K562 (cell line): ENCODE results near the gene GINS2. TPM values are rescaled to one million over a fixed set of nuclear protein-coding genes. Genes with fewer than 3 reads are reported as not detected.

Experiments
- ATAC-seq: fragments of 200-7000 bp; cut with Tn5 transposase; 3 replicates; pipeline ENCODE4 v1.9.1; 2020; ENCODE audit warnings: moderate library complexity
- BruUV-seq: library from RNA; stranded (reverse); fragments of 400-500 nt; replicated peaks from 2 replicates; lab custom pipeline; 2021; lab: Mats Ljungman, UMichigan
- CTCF ChIA-PET: fragments of 300-600 bp; formaldehyde crosslinking; extraction: SDS; loops from one replicate; lab custom pipeline; 2021; ENCODE audit warnings: low intra/inter-chr PET ratio; lab: Yijun Ruan, JAX
- POLR2A ChIA-PET: fragments of 300-600, 350-650 bp; sonication (Branson Sonifier 250); formaldehyde crosslinking; extraction: SDS; loops from one replicate; lab custom pipeline; 2021; ENCODE audit warnings: antibody characterized with exemption, inconsistent platforms; lab: Yijun Ruan, JAX
- DNase-seq, 4 experiments: peaks; one replicate each; pipeline versions ENCODE4 v3.0.0 to v3.0.0-alpha.2; 2011 to 2018; ENCODE audit warnings: low spot score in 3 of 4, mixed read lengths in 3 of 4; ENCODE audit errors: extremely low read depth in 1 of 4
- FAIRE-seq: peaks from 2 replicates; lab custom pipeline; 2011; peaks lifted over from hg19 to GRCh38; lab: Jason Lieb, UNC
- H2AFZ ChIP-seq: 2 replicates; pipeline ENCODE4 v1.6.0; 2011; ENCODE audit warnings: low read depth, low read length, control low read depth, inconsistent platforms
- H3K27ac ChIP-seq: fragments of 200-600 bp; 3 replicates; pipeline ENCODE4 v1.8.0; 2011; ENCODE audit warnings: low read depth, mild to moderate bottlenecking, control low read depth, inconsistent platforms, low read length, moderate library complexity, mixed read lengths; ENCODE audit errors: extremely low read depth
- H3K27me3 ChIP-seq, 2 experiments: fragments of 300-600 bp in 1 of 2; 2 replicates in 1 of 2; 3 replicates in 1 of 2; pipeline versions ENCODE4 v1.6.0 to v1.8.0; 2011; ENCODE audit warnings: inconsistent platforms in 2 of 2, low read length in 2 of 2, mild to moderate bottlenecking in 1 of 2, mixed read lengths in 1 of 2, moderate library complexity in 1 of 2; ENCODE audit not compliant: control insufficient read depth in 2 of 2, insufficient read depth in 2 of 2
- H3K36me3 ChIP-seq: fragments of 300-600 bp; 3 replicates; pipeline ENCODE4 v1.8.0; 2011; ENCODE audit warnings: mild to moderate bottlenecking, low read length, inconsistent platforms; ENCODE audit not compliant: control insufficient read depth, insufficient read depth
- H3K4me1 ChIP-seq, 2 experiments: fragments of 200-600 bp in 1 of 2; replicated peaks in 1 of 2; 2 replicates in 1 of 2; 3 replicates in 1 of 2; pipeline versions ENCODE4 v1.5.1 to v1.8.0; 2011; ENCODE audit warnings: inconsistent platforms in 2 of 2, low read length in 2 of 2, mild to moderate bottlenecking in 1 of 2, mixed read lengths in 1 of 2, moderate library complexity in 1 of 2; ENCODE audit not compliant: control insufficient read depth in 2 of 2, insufficient read depth in 2 of 2
- H3K4me2 ChIP-seq: 2 replicates; pipeline ENCODE4 v1.6.1; 2011; ENCODE audit warnings: low read length, control low read depth, inconsistent platforms, mixed read lengths; ENCODE audit not compliant: insufficient read depth
- H3K4me3 ChIP-seq: fragments of 200-600 bp; sonication (generic), shearing (Covaris generic); 2 replicates; pipeline ENCODE4 v1.5.1; 2016; ENCODE audit warnings: control low read depth, inconsistent platforms
- H3K79me2 ChIP-seq: fragments of 200-600 bp; 3 replicates; pipeline ENCODE4 v1.8.0; 2011; ENCODE audit warnings: low read length, inconsistent platforms; ENCODE audit not compliant: control insufficient read depth, insufficient read depth
- H3K9ac ChIP-seq, 2 experiments: 2 replicates each; pipeline versions ENCODE4 v1.6.0 to v1.6.1; 2011; ENCODE audit warnings: low read depth in 2 of 2, low read length in 2 of 2, control low read depth in 1 of 2, inconsistent platforms in 1 of 2, mild to moderate bottlenecking in 1 of 2, mixed read lengths in 1 of 2; ENCODE audit not compliant: insufficient read depth in 1 of 2
- H3K9me1 ChIP-seq: one replicate; pipeline ENCODE4 v1.6.0; 2011; ENCODE audit warnings: inconsistent platforms, mild to moderate bottlenecking, low read length, moderate library complexity; ENCODE audit not compliant: control insufficient read depth, insufficient read depth
- H3K9me3 ChIP-seq: replicated peaks from 2 replicates; pipeline ENCODE4 v1.5.1; 2011; ENCODE audit warnings: low read depth, low read length, inconsistent platforms; ENCODE audit not compliant: control insufficient read depth, insufficient read depth
- H4K20me1 ChIP-seq: replicated peaks from 2 replicates; pipeline ENCODE4 v1.6.1; 2011; ENCODE audit warnings: low read length, inconsistent platforms, mixed read lengths; ENCODE audit not compliant: control insufficient read depth, insufficient read depth
- ADNP ChIP-seq: fragments of 200-800 bp; sonication (Bioruptor generic); IDR thresholded peaks from 2 replicates; pipeline ENCODE4 v1.6.1; 2016; ENCODE audit warnings: missing genetic modification characterization, missing compliant biosample characterization
- CREB5 ChIP-seq: fragments of 250-450 bp; sonication (Bioruptor Pico); IDR thresholded peaks from 2 replicates; pipeline ENCODE4 v1.5.0; 2020; ENCODE audit warnings: mild to moderate bottlenecking
- DACH1 ChIP-seq: fragments of 450-650 bp; IDR thresholded peaks from 2 replicates; pipeline ENCODE4 v1.6.1; 2018; ENCODE audit not compliant: partially characterized antibody
- HNRNPLL ChIP-seq: fragments of 200-400 bp; formaldehyde crosslinking; IDR thresholded peaks from 2 replicates; pipeline ENCODE4 v1.6.1; 2017; ENCODE audit warnings: low read length, low read depth, mild to moderate bottlenecking; ENCODE audit not compliant: poor library complexity, severe bottlenecking
- MAFK ChIP-seq: IDR thresholded peaks from 2 replicates; pipeline ENCODE4 v1.6.1; 2011; ENCODE audit warnings: low read length, improper control_type of control experiment
- POLR2G ChIP-seq: fragments of 200-400 bp; formaldehyde crosslinking; IDR thresholded peaks from 2 replicates; pipeline ENCODE4 v1.6.1; 2017; ENCODE audit warnings: low read depth, mild to moderate bottlenecking, antibody characterized with exemption, low read length, moderate library complexity
- RBM22 ChIP-seq: fragments of 200-400 bp; formaldehyde crosslinking; IDR thresholded peaks from 2 replicates; pipeline ENCODE4 v1.6.1; 2018; ENCODE audit warnings: low read length, low read depth; ENCODE audit not compliant: poor library complexity, severe bottlenecking
- SNIP1 ChIP-seq: fragments of 450-650 bp; IDR thresholded peaks from 2 replicates; pipeline ENCODE4 v1.7.1; 2017; ENCODE audit warnings: low read depth, mild to moderate bottlenecking
- ZBTB9 ChIP-seq: fragments of 450-650 bp; formaldehyde crosslinking; IDR thresholded peaks from 2 replicates; pipeline ENCODE4 v1.4.0; 2020; ENCODE audit warnings: mild to moderate bottlenecking, moderate library complexity
- ZNF232 ChIP-seq: sonication (generic); formaldehyde crosslinking; IDR thresholded peaks from 2 replicates; pipeline ENCODE4 v1.8.0; 2022; ENCODE audit warnings: mild to moderate bottlenecking, missing genetic modification reagents
- ZNF830 ChIP-seq: fragments of 250-450 bp; sonication (Bioruptor Pico); IDR thresholded peaks from 2 replicates; pipeline ENCODE4 v1.5.0; 2021; ENCODE audit warnings: mild to moderate bottlenecking
- WGBS: fragments of 100-300 bp; shearing (Covaris generic); methylation state at CpG from one replicate; pipeline ENCODE4 v1.1.6; 2016; ENCODE audit warnings: low coverage, mixed read lengths; ENCODE audit not compliant: insufficient coverage; ENCODE audit errors: missing lambda C conversion rate; 5-methylcytosine and 5-hydroxymethylcytosine counted together
- in situ Hi-C: fragments of 300-500 bp; cut with MboI; formaldehyde crosslinking; loops from 4 replicates; pipeline ENCODE4 v1.15.0; 2018; ENCODE audit warnings: inconsistent platforms, mixed read lengths
- intact Hi-C: fragments of 100-400 bp; cut with micrococcal nuclease; formaldehyde crosslinking; loops from 2 replicates; pipeline ENCODE4 v1.14.2; 2022
- polyA plus RNA-seq, 8 experiments: library from polyadenylated mRNA; depleted of rRNA in 4 of 8; stranded (reverse) in 5 of 8; unstranded in 3 of 8; fragments of >200 nt; fragmentation: Nextera tagmentation in 2 of 8; fragmentation: Illumina TruSeq in 1 of 8; extraction: Ambion mirVana in 2 of 8; extraction: Trizol in 1 of 8; gene quantifications; 2 replicates each; pipeline versions ENCODE4 v1.2.1 to v1.2.3, GENCODE V29; 2011 to 2014; ENCODE audit warnings: inconsistent platforms in 1 of 8, missing spikeins in 1 of 8
- total RNA-seq, 7 experiments: library from RNA; depleted of rRNA in 6 of 7; stranded (reverse); fragments of >200 nt in 6 of 7; fragmentation: Illumina TruSeq in 2 of 7; extraction: Trizol in 2 of 7; gene quantifications; 2 replicates each; pipeline versions ENCODE4 v1.2.1 to v1.2.3, GENCODE V29; 2011 to 2021; ENCODE audit warnings: low replicate concordance in 1 of 7

GINS2 gene
- total and polyA plus RNA-seq, 9 of the 15 experiments (the other 6 are each of a cell fraction or from before 2014, with no cell fraction given) = 40.4 to 76.2 (median 44.6) TPM

GRCh38 chr16:85643631-85644030 is 45.1 kb downstream of the GINS2 start:
- no peak overlapping the region for H3K27ac ChIP-seq
- no peaks in the 10 kb centered on the region for H3K27me3 ChIP-seq
- no peak overlapping the region for H3K4me2 ChIP-seq
- ChIA-PET CTCF (no interaction called here), POLR2A (interaction anchor here (0.5 to 1.0 kb wide), 2 partner anchors 28 to 42 kb away, joined by 3 to 6 read pairs; no protein-coding TSS in a partner anchor)
- peaks cover 0 to 88% of the 10 kb centered on the region in 2 experiments; a peak in 3 of 5 replicates for H3K4me1 ChIP-seq
- WGBS = 86% methylated on average over 7 of the region's 8 CpGs
- in situ Hi-C loops (no loop called here), intact Hi-C loops (no loop called here)
- TF ChIP-seq SNIP1 = no peak
- TF ChIP-seq ADNP (tag) = no peak
- no peak for TF ChIP-seq CREB5
- TF ChIP-seq MAFK = no peak
- TF ChIP-seq POLR2G = 0 out of 2 replicates have a peak, but pooled peaks have one; percentile 37
- no peak for TF ChIP-seq HNRNPLL
- peak; percentile 73 for TF ChIP-seq RBM22
- no peak for TF ChIP-seq ZBTB9 (CRISPR knock-in tag)
- TF ChIP-seq ZNF232 (CRISPR knock-in tag) = no peak
- no peak for TF ChIP-seq ZNF830 (CRISPR knock-in tag)
- TF ChIP-seq DACH1 = no peak
- FAIRE-seq (no peak), ATAC-seq (no peak), DNase-seq (no peak)
- H3K9me3 ChIP-seq = no peaks in the 10 kb centered on the region
- no TSS peak for BruUV-seq
- no peak overlapping the region for H3K4me3 ChIP-seq
- no peak overlapping the region; a peak in 1 of 4 replicates for H3K9ac ChIP-seq
- H2AFZ ChIP-seq = no peak overlapping the region
- H3K9me1 ChIP-seq = peaks cover 15% of the 10 kb centered on the region
- H3K36me3 ChIP-seq = peaks cover 99% of the 10 kb centered on the region
- H4K20me1 ChIP-seq = peaks cover 65% of the 10 kb centered on the region
- peaks cover 99% of the 10 kb centered on the region for H3K79me2 ChIP-seq
